HEK293T (cell line): Measurements from ENCODE around the gene CLDN24.

Experiments used
- ARNT ChIP-seq: fragments of 450-650 bp; IDR thresholded peaks from 2 replicates; pipeline ENCODE4 v1.6.1; 2017; ENCODE audit warnings: mild to moderate bottlenecking
- BHLHE40 ChIP-seq: fragments of 450-650 bp; IDR thresholded peaks from 2 replicates; pipeline ENCODE4 v1.6.1; 2016; ENCODE audit warnings: mild to moderate bottlenecking, moderate library complexity, borderline replicate concordance
- ELF4 ChIP-seq: fragments of 450-650 bp; IDR thresholded peaks from 2 replicates; pipeline ENCODE4 v1.6.1; 2017; ENCODE audit warnings: antibody characterized with exemption
- FOXA1 ChIP-seq: fragments of 450-650 bp; IDR thresholded peaks from 2 replicates; pipeline ENCODE4 v1.6.1; 2016; ENCODE audit warnings: mild to moderate bottlenecking
- FOXK2 ChIP-seq: fragments of 450-650 bp; IDR thresholded peaks from 2 replicates; pipeline ENCODE4 v1.6.1; 2016; ENCODE audit warnings: mild to moderate bottlenecking
- FOXM1 ChIP-seq: fragments of 450-650 bp; IDR thresholded peaks from 2 replicates; pipeline ENCODE4 v1.6.1; 2017; ENCODE audit warnings: mild to moderate bottlenecking, borderline replicate concordance
- HDGF ChIP-seq: fragments of 450-650 bp; IDR thresholded peaks from 2 replicates; pipeline ENCODE4 v1.6.1; 2017; ENCODE audit warnings: antibody characterized with exemption, borderline replicate concordance
- L3MBTL2 ChIP-seq: fragments of 450-650 bp; conservative IDR thresholded peaks from 2 replicates; pipeline ENCODE4 v1.6.1; 2016; ENCODE audit warnings: mild to moderate bottlenecking
- LEF1 ChIP-seq: fragments of 450-650 bp; IDR thresholded peaks from 2 replicates; pipeline ENCODE4 v1.6.1; 2017; ENCODE audit warnings: mild to moderate bottlenecking, borderline replicate concordance
- NFRKB ChIP-seq: fragments of 450-650 bp; IDR thresholded peaks from 2 replicates; pipeline ENCODE4 v1.6.1; 2016; ENCODE audit warnings: mild to moderate bottlenecking, moderate library complexity
- SP1 ChIP-seq: fragments of 450-650 bp; IDR thresholded peaks from 2 replicates; pipeline ENCODE4 v1.6.1; 2017
- SUZ12 ChIP-seq: fragments of 450-650 bp; IDR thresholded peaks from 2 replicates; pipeline ENCODE4 v1.6.1; 2016; ENCODE audit warnings: mild to moderate bottlenecking
- ZNF384 ChIP-seq: fragments of 450-650 bp; IDR thresholded peaks from 2 replicates; pipeline ENCODE4 v1.6.1; 2016

GRCh38 chr4:183285886-183286285 is 36.3 kb downstream of the CLDN24 start:
- no peak for TF ChIP-seq HDGF
- TF ChIP-seq FOXM1: no peak
- TF ChIP-seq FOXA1: no peak
- no peak for TF ChIP-seq ELF4
- TF ChIP-seq BHLHE40: no peak
- no peak for TF ChIP-seq SP1
- TF ChIP-seq LEF1: no peak
- no peak for TF ChIP-seq L3MBTL2
- no peak for TF ChIP-seq ARNT
- no peak for TF ChIP-seq ZNF384
- TF ChIP-seq SUZ12: no peak
- no peak for TF ChIP-seq NFRKB
- TF ChIP-seq FOXK2: no peak
